Measurements from ENCODE around the gene C16orf54.
A peak's percentile ranks its signal among the peaks of the same experiment; 100 is the strongest.
"Not testable (repeated sequence)": the region's sequence is repeated elsewhere in the genome, so short reads cannot be mapped to it uniquely, and the experiment has no call there.

C16orf54 gene

GRCh38 chr16:29696881-29697331 is 48.9 kb downstream of the C16orf54 start:
- no CpG with 5 or more reads among the region's 21 CpGs for WGBS (ENCODE audit: extremely low coverage, insufficient coverage, insufficient read length)
- no peak overlapping the region for H3K14ac ChIP-seq (ENCODE audit: low read length)
- H3K18ac ChIP-seq (ENCODE audit: low read length): no peak overlapping the region
- no peak overlapping the region for H2BK12ac ChIP-seq (ENCODE audit: low read length)
- H3K4ac ChIP-seq (ENCODE audit: low read depth, low read length): no peak overlapping the region
- H3K4me2 ChIP-seq (ENCODE audit: low read length): no peak overlapping the region
- peak in 1 of 2 donors; percentile 66 for DNase-seq
- H3K4me3 ChIP-seq (ENCODE audit: low read depth, low read length): no peak overlapping the region
- no peak overlapping the region for H2AK5ac ChIP-seq (ENCODE audit: low read length)
- no peak overlapping the region for H2BK120ac ChIP-seq (ENCODE audit: insufficient read depth, low read length, poor library complexity)
- no peak overlapping the region for H3K9ac ChIP-seq (ENCODE audit: low read length)
- no peak overlapping the region for H2BK5ac ChIP-seq (ENCODE audit: low read depth, low read length, poor library complexity)
- H3K9me3 ChIP-seq (ENCODE audit: insufficient read depth, low read depth, low read length): peaks cover 6% of the 10 kb centered on the region
- peaks cover 2 to 5% of the 10 kb centered on the region in 2 experiments for H3K4me1 ChIP-seq (ENCODE audit: control insufficient read depth in 1 of 2, insufficient read depth in 2 of 2, low read length in 2 of 2)
- H3K27me3 ChIP-seq (ENCODE audit: insufficient read depth, low read length): no peaks in the 10 kb centered on the region
- H2AFZ ChIP-seq (ENCODE audit: insufficient read depth, low read length, poor library complexity): no peak overlapping the region
- H4K91ac ChIP-seq (ENCODE audit: low read depth, low read length): no peak overlapping the region
- H3K27ac ChIP-seq (ENCODE audit: low read depth, low read length): no peak overlapping the region
- H3K79me2 ChIP-seq (ENCODE audit: control insufficient read depth, insufficient read depth, low read length, poor library complexity): peaks cover 2% of the 10 kb centered on the region
- no peak overlapping the region for H3K23ac ChIP-seq (ENCODE audit: low read length)
- peaks cover 35% of the 10 kb centered on the region in 2 experiments for H3K36me3 ChIP-seq (ENCODE audit: control insufficient read depth in 1 of 2, insufficient read depth in 2 of 2, low read length in 2 of 2)
- H4K12ac ChIP-seq (ENCODE audit: low read depth, low read length): no peak overlapping the region
- H4K8ac ChIP-seq (ENCODE audit: low read depth, low read length): no peak overlapping the region
- no peaks in the 10 kb centered on the region for H3K79me1 ChIP-seq (ENCODE audit: low read length)

GRCh38 chr16:29695675-29696074 is 50.1 kb downstream of the C16orf54 start:
- not testable (repeated sequence) for H2AFZ ChIP-seq (ENCODE audit: insufficient read depth, low read length, poor library complexity); DNase-seq; H3K79me2 ChIP-seq (ENCODE audit: control insufficient read depth, insufficient read depth, low read length, poor library complexity)

GRCh38 chr16:29694384-29695195 is 51.2 kb downstream of the C16orf54 start:
- Histone ChIP-seq H2AK5ac (ENCODE audit: low read length) (no peak overlapping the region), H3K79me1 (ENCODE audit: low read length) (peaks cover 8% of the 10 kb centered on the region), H3K14ac (ENCODE audit: low read length) (no peak overlapping the region), H2BK5ac (ENCODE audit: low read depth, low read length, poor library complexity) (no peak overlapping the region), H2BK120ac (ENCODE audit: insufficient read depth, low read length, poor library complexity) (no peak overlapping the region), H3K23ac (ENCODE audit: low read length) (no peak overlapping the region), H4K8ac (ENCODE audit: low read depth, low read length) (no peak overlapping the region), H2AFZ (ENCODE audit: insufficient read depth, low read length, poor library complexity) (no peak overlapping the region), H3K4me2 (ENCODE audit: low read length) (no peak overlapping the region), H3K79me2 (ENCODE audit: control insufficient read depth, insufficient read depth, low read length, poor library complexity) (peaks cover 14% of the 10 kb centered on the region), H3K18ac (ENCODE audit: low read length) (peak overlapping the region; percentile 38), H3K36me3 (ENCODE audit: control insufficient read depth in 1 of 2, insufficient read depth in 2 of 2, low read length in 2 of 2) (peaks cover 40 to 47% of the 10 kb centered on the region in 2 experiments), H3K4me3 (ENCODE audit: low read depth, low read length) (no peak overlapping the region), H4K91ac (ENCODE audit: low read depth, low read length) (no peak overlapping the region), H3K27ac (ENCODE audit: low read depth, low read length) (no peak overlapping the region), H3K4ac (ENCODE audit: low read depth, low read length) (peak overlapping the region; percentile 21), H3K9ac (ENCODE audit: low read length) (no peak overlapping the region), H2BK12ac (ENCODE audit: low read length) (no peak overlapping the region), H4K12ac (ENCODE audit: low read depth, low read length) (no peak overlapping the region), H3K9me3 (ENCODE audit: insufficient read depth, low read depth, low read length) (peaks cover 5% of the 10 kb centered on the region), H3K4me1 (ENCODE audit: control insufficient read depth in 1 of 2, insufficient read depth in 2 of 2, low read length in 2 of 2) (peaks cover 10 to 12% of the 10 kb centered on the region in 2 experiments), H3K27me3 (ENCODE audit: insufficient read depth, low read length) (no peaks in the 10 kb centered on the region)
- no CpG with 5 or more reads among the region's 41 CpGs for WGBS (ENCODE audit: extremely low coverage, insufficient coverage, insufficient read length)
- no peak for DNase-seq

More at GRCh38 chr16:29695675-29696074, 50.1 kb downstream of the C16orf54 start:
- H4K12ac ChIP-seq (ENCODE audit: low read depth, low read length); H3K27ac ChIP-seq (ENCODE audit: low read depth, low read length); H3K23ac ChIP-seq (ENCODE audit: low read length); H4K91ac ChIP-seq (ENCODE audit: low read depth, low read length); H3K4me1 ChIP-seq (ENCODE audit: control insufficient read depth in 1 of 2, insufficient read depth in 2 of 2, low read length in 2 of 2); H3K9ac ChIP-seq (ENCODE audit: low read length); H3K4ac ChIP-seq (ENCODE audit: low read depth, low read length); H3K9me3 ChIP-seq (ENCODE audit: insufficient read depth, low read depth, low read length); H3K18ac ChIP-seq (ENCODE audit: low read length); H3K79me1 ChIP-seq (ENCODE audit: low read length); H3K4me3 ChIP-seq (ENCODE audit: low read depth, low read length); H3K14ac ChIP-seq (ENCODE audit: low read length); H2AK5ac ChIP-seq (ENCODE audit: low read length); H2BK5ac ChIP-seq (ENCODE audit: low read depth, low read length, poor library complexity); H4K8ac ChIP-seq (ENCODE audit: low read depth, low read length); H2BK12ac ChIP-seq (ENCODE audit: low read length); H2BK120ac ChIP-seq (ENCODE audit: insufficient read depth, low read length, poor library complexity); H3K27me3 ChIP-seq (ENCODE audit: insufficient read depth, low read length); H3K4me2 ChIP-seq (ENCODE audit: low read length): not testable (repeated sequence)
- H3K36me3 ChIP-seq (ENCODE audit: control insufficient read depth in 1 of 2, insufficient read depth in 2 of 2, low read length in 2 of 2): peaks cover 37 to 39% of the 10 kb centered on the region in 2 experiments
- no CpG with 5 or more reads among the region's 3 CpGs for WGBS (ENCODE audit: extremely low coverage, insufficient coverage, insufficient read length)

- H3K9me3 ChIP-seq (ENCODE audit: insufficient read depth, low read depth, low read length); H3K27ac ChIP-seq (ENCODE audit: low read depth, low read length); H4K91ac ChIP-seq (ENCODE audit: low read depth, low read length); H3K14ac ChIP-seq (ENCODE audit: low read length); H3K23ac ChIP-seq (ENCODE audit: low read length); H2AK5ac ChIP-seq (ENCODE audit: low read length); H2BK12ac ChIP-seq (ENCODE audit: low read length); H2AFZ ChIP-seq (ENCODE audit: insufficient read depth, low read length, poor library complexity); H4K12ac ChIP-seq (ENCODE audit: low read depth, low read length); H3K4me3 ChIP-seq (ENCODE audit: low read depth, low read length); H3K18ac ChIP-seq (ENCODE audit: low read length); H2BK120ac ChIP-seq (ENCODE audit: insufficient read depth, low read length, poor library complexity); H3K27me3 ChIP-seq (ENCODE audit: insufficient read depth, low read length); H3K9ac ChIP-seq (ENCODE audit: low read length); H4K8ac ChIP-seq (ENCODE audit: low read depth, low read length); H3K4me2 ChIP-seq (ENCODE audit: low read length); DNase-seq; H2BK5ac ChIP-seq (ENCODE audit: low read depth, low read length, poor library complexity): not testable (repeated sequence)
- no CpG with 5 or more reads among the region's 26 CpGs for WGBS (ENCODE audit: extremely low coverage, insufficient coverage, insufficient read length)
- Histone ChIP-seq H3K36me3 (ENCODE audit: control insufficient read depth in 1 of 2, insufficient read depth in 2 of 2, low read length in 2 of 2) (peaks cover 36 to 44% of the 10 kb centered on the region in 2 experiments), H3K4ac (ENCODE audit: low read depth, low read length) (peak overlapping the region; percentile 29), H3K79me2 (ENCODE audit: control insufficient read depth, insufficient read depth, low read length, poor library complexity) (peaks cover 14% of the 10 kb centered on the region), H3K4me1 (ENCODE audit: control insufficient read depth in 1 of 2, insufficient read depth in 2 of 2, low read length in 2 of 2) (peaks cover 13 to 17% of the 10 kb centered on the region in 2 experiments), H3K79me1 (ENCODE audit: low read length) (peaks cover 11% of the 10 kb centered on the region)
Observed at GRCh38 chr16:29692606-29693005, 53.2 kb downstream of the C16orf54 start.
